Nephron (organoid): ENCODE data around the gene CD151.

Source experiments
- H3K27ac Mint-ChIP-seq, 3 experiments: 2 replicates each; pipeline ENCODE4 v1.8.0; 2020; ENCODE audit warnings: mixed read lengths in 3 of 3, mild to moderate bottlenecking in 2 of 3, moderate library complexity in 1 of 3
- H3K27me3 Mint-ChIP-seq: 2 replicates; pipeline ENCODE4 v1.8.0; 2021; ENCODE audit warnings: low read depth, mild to moderate bottlenecking, moderate library complexity, mixed read lengths
- H3K36me3 Mint-ChIP-seq: 2 replicates; pipeline ENCODE4 v1.8.0; 2020; ENCODE audit warnings: low read depth, mixed read lengths
- H3K4me1 Mint-ChIP-seq: 2 replicates; pipeline ENCODE4 v1.8.0; 2020; ENCODE audit warnings: mixed read lengths
- H3K4me3 Mint-ChIP-seq, 3 experiments: 2 replicates each; pipeline ENCODE4 v1.8.0; 2020; ENCODE audit warnings: mild to moderate bottlenecking in 3 of 3, mixed read lengths in 3 of 3, moderate library complexity in 2 of 3
- H3K9me3 Mint-ChIP-seq: 2 replicates; pipeline ENCODE4 v1.8.0; 2020; ENCODE audit warnings: mixed read lengths
- CTCF ChIP-seq, 3 experiments: fragments of 200-600 bp; sonication (generic); IDR thresholded peaks; one replicate each; pipeline ENCODE4 v1.5.0; 2021; ENCODE audit warnings: antibody characterized with exemption in 3 of 3; ENCODE audit not compliant: unreplicated experiment in 3 of 3

CD151 gene

DNA sequence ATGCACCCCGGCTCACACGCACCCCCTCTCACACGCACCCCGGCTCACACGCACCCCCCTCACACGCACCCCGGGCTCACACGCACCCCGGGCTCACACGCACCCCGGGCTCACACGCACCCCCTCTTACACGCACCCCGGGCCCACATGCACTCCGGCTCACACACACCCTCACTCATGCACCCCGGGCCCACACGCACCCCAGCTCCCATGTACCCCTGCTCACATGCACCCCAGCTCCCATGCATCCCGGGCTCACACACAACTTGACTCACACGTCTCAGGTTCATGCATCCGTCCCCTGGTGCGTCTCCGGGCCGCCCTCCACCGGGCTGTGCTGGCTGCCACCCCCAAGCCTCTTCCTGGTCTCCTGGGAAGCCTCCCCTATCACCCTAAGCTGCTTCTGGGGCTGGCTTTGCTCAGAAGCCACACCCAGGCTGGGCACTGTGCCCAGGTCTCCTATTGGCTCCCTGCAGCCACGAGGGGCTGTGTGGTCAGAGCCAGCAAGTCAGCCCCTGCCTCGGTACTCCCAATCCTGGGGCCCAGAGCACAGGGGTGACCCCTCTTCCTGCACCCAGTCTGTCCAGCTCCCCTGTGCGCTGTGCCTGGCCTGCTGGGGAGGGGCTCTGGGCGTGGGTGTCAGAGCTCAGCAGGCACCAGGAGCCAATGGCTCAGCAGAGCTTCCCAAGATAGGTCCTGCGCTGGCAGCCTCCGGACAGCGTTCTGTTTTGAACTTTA, 26.8 kb downstream of the CD151 start:
- H3K36me3 Mint-ChIP-seq: no peaks in the 10 kb centered on the region
- H3K27ac Mint-ChIP-seq: peak overlapping the region; percentile 69 to 97 (median 90)
- H3K4me1 Mint-ChIP-seq: peaks cover 28% of the 10 kb centered on the region
- no peak for TF ChIP-seq CTCF (IDR thresholded peaks at IDR 0.05; ENCODE audit: unreplicated experiment in 3 of 3)
- H3K27me3 Mint-ChIP-seq: no peaks in the 10 kb centered on the region
- no peaks in the 10 kb centered on the region for H3K9me3 Mint-ChIP-seq
- H3K4me3 Mint-ChIP-seq: peak overlapping the region; percentile 74 to 86 (median 85)

DNA sequence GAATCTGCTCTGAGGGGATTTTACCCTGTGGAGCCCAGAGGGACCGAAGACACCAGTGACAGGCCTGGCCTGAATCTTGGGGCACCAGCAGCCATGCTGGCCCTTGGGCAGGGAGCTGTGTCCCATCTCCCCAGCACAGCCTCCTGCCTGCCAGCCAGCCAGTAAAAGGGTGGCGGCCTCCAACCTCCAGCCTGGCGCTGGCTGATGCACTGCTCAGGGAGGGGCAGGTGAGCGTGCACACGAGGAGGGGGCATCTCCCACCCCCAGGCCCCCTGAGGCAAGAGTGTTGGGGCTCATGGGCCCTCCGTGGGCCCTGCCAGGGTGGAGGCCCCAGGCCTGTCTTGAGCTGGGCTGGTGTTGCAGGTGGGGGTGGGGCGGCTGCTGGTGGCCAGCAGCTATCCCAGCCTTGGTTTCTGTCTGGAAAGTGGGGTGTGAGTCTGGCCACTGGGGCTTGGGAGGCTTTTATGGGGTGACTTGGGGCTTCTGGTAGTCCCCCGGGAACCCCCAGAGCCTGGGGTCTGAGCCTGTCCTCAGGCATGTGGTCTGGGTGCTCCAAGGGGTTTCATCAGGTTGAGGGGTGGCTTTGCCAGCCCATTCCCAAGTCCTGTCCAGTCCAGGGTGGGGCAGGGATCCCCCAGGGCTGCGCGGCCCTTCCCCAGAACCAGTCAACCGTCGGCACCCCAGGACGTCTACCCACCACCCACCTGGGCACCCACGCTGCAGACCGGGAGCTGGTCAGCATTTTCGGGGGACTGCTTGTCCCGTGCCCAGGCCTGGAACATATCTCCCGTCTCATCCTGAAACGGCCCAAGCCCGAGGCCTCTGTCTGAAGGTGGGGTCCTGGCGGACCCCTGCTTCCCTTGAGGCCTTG, 27.7 kb downstream of the CD151 start:
- H3K9me3 Mint-ChIP-seq: no peaks in the 10 kb centered on the region
- TF ChIP-seq CTCF (IDR thresholded peaks at IDR 0.05; ENCODE audit: unreplicated experiment in 3 of 3): no peak
- peak overlapping the region; percentile 69 to 97 (median 90) for H3K27ac Mint-ChIP-seq
- H3K27me3 Mint-ChIP-seq: no peaks in the 10 kb centered on the region
- H3K4me1 Mint-ChIP-seq: peaks cover 28% of the 10 kb centered on the region
- no peaks in the 10 kb centered on the region for H3K36me3 Mint-ChIP-seq
- H3K4me3 Mint-ChIP-seq: no peak overlapping the region

- peak overlapping the region; percentile 71 to 90 (median 78) for H3K27ac Mint-ChIP-seq
- peaks cover 28% of the 10 kb centered on the region for H3K4me1 Mint-ChIP-seq
- no peaks in the 10 kb centered on the region for H3K9me3 Mint-ChIP-seq
- no peaks in the 10 kb centered on the region for H3K27me3 Mint-ChIP-seq
- TF ChIP-seq CTCF (IDR thresholded peaks at IDR 0.05; ENCODE audit: unreplicated experiment in 3 of 3): no peak
- H3K4me3 Mint-ChIP-seq: peak overlapping the region; percentile 24 to 50 (median 41)
- no peaks in the 10 kb centered on the region for H3K36me3 Mint-ChIP-seq
Observed at GRCh38 chr11:861105-861479, 28.3 kb downstream of the CD151 start.

DNA sequence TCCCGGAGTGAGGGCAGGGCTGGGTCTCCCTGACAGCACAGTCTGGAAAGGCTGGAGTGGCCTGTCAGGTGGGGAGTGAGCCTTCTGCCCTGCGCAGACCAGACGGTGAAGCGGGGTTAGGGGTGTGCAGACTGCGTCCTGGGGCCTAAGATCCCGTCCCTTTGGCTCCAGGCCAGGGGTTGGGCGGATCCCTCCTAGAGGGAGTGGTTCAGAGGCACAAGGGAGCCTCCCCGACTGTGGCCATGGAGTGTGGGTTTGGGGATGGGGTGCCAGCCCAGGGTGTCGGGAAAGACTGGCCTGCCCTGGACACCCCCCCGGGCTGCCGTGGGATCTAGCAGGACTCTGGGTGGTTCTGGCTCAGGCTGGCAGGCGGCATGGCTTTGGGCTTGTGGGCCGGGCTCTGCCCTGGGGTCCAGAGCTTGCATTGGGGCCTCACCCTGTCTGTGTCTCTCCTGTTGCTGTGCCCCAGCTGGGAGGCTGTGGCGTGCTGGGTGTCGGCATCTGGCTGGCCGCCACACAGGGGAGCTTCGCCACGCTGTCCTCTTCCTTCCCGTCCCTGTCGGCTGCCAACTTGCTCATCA, 29.4 kb downstream of the CD151 start:
- no peaks in the 10 kb centered on the region for H3K36me3 Mint-ChIP-seq
- no peak for TF ChIP-seq CTCF (IDR thresholded peaks at IDR 0.05; ENCODE audit: unreplicated experiment in 3 of 3)
- H3K9me3 Mint-ChIP-seq: no peaks in the 10 kb centered on the region
- H3K27ac Mint-ChIP-seq: peak overlapping the region; percentile 81 to 90 (median 88)
- peak overlapping the region; percentile 27 to 60 (median 57) for H3K4me3 Mint-ChIP-seq
- no peaks in the 10 kb centered on the region for H3K27me3 Mint-ChIP-seq
- H3K4me1 Mint-ChIP-seq: peaks cover 19% of the 10 kb centered on the region

- Mint-ChIP-seq H3K9me3 (no peaks in the 10 kb centered on the region), H3K36me3 (no peaks in the 10 kb centered on the region), H3K27ac (peak overlapping the region; percentile 88 to 92 (median 90)), H3K27me3 (no peaks in the 10 kb centered on the region), H3K4me1 (peaks cover 19% of the 10 kb centered on the region), H3K4me3 (peak overlapping the region; percentile 27 to 55 (median 37))
- TF ChIP-seq CTCF (IDR thresholded peaks at IDR 0.05; ENCODE audit: unreplicated experiment in 3 of 3): no peak
Observed at GRCh38 chr11:862696-863022, 29.9 kb downstream of the CD151 start.
